Fibroblast of lung (primary cell): ENCODE data around the gene LDHAL6A.

Source experiments
- CTCF ChIP-seq, 2 donors: IDR thresholded peaks in 1 of 2; conservative IDR thresholded peaks in 1 of 2; 1 replicate in 1 of 2; 2 replicates in 1 of 2; pipeline ENCODE4 v1.5.1; 2011 to 2012; ENCODE audit warnings: low read length in 2 of 2, control low read depth in 1 of 2, inconsistent platforms in 1 of 2, low read depth in 1 of 2, mild to moderate bottlenecking in 1 of 2
- EZH2 ChIP-seq: IDR thresholded peaks from 2 replicates; pipeline ENCODE4 v1.5.1; 2012; ENCODE audit warnings: low read length, control low read depth, mild to moderate bottlenecking; ENCODE audit errors: missing control alignments

- TF ChIP-seq CTCF (conservative IDR thresholded peaks at IDR 0.05 in 1 of 2, IDR thresholded peaks at IDR 0.05 in 1 of 2; ENCODE audit: low read depth in 1 of 2, low read length in 2 of 2), result no peak
- TF ChIP-seq EZH2, result no peak
These were observed 16.9 kb downstream of the LDHAL6A start for GRCh38 chr11:18472587-18472986.
